HG03520 (cell line): Measurements from ENCODE around the gene ZNRF1.
A peak's percentile ranks its signal among the peaks of the same experiment; 100 is the strongest.
"Not testable (repeated sequence)": the region's sequence is repeated elsewhere in the genome, so short reads cannot be mapped to it uniquely, and the experiment has no call there.

Experiments
- ATAC-seq: cut with Tn5 transposase; IDR thresholded peaks from one replicate; pipeline ENCODE4 v1.9.1; 2021; ENCODE audit warnings: mild to moderate bottlenecking, moderate library complexity; ENCODE audit not compliant: unreplicated experiment

The ZNRF1 gene

DNA sequence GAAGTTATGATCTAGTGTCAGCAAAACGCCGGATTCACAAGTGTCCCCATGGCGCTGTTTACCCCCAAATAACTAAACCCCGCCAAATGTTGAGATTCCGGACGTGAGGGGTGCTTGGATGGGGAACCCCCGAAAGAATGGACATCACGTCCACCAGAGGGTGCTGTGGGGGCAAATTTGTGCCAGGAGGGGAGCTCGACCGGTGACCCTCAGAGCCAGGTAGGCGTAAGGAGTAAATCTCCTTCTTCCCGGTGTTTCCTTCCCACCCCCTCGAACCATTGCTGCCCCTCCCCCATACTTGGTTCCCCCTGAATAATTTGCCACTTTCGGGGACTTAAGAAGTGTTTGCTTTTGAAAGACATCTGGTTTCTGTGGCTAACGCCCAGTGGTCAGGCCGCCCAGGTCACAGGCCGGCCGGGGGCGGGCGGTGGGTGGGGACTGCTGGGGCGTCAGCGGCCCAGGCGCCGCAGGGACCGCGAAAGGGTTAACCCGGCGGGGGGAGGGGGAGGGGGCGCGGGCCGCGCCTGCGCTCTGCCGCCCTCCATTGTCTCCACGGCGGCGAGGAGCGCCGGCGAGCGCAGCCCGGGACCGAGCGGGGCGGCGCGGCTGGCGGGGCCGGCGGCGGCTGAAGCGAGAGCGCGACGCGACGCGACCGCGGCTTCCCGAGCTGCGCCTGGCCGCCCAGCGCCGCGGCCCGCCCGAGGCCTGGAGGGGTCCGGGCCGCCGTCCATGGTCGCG lies at the start of gene ZNRF1:
TSS of gene ZNRF1 (plus strand) at position 544 of the 738 bp plus-strand sequence. CDS start 648 bp downstream, outside the sequence.
- ATAC-seq, result peak; percentile 66

DNA sequence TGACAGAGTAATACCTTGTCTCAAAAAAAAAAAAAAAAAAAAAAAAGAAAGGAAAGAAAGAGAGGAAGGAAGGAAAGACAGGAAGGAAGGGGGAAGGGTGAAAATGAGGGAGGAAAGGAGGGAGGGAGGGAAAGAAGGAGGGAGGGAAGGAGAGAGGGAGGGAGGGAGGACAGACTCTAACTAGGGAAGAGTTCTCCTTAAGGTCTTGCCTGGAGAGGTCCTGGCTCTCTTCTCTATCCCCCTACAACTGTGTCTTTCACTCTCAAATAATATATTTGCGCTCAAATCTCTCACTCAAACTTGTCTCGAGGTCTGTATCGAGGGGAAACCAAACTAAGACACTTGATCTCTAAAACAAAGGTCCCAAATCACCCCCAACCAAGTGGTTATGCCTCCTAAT lies 49.5 kb upstream of the ZNRF1 start:
- ATAC-seq, result no peak

DNA sequence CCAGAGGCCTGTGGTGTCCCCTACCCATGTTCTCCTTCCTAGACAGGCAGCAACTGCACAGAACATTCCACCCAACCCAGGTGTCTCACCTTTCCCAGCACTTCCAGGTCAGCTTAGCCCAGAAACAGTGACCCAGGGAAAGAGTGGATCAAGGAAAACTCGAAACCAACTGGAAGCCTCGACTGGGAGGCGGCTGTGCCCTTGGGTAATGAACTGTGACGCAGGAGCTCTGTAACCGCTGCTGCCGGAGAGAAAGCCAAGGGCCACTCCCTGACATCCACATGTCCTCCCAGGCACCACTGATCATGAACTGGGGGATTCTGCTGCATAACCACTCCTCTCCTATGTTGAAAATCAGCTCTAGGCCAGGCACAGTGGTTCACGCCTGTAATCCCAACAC lies 48.3 kb upstream of the ZNRF1 start:
- no peak for ATAC-seq

DNA sequence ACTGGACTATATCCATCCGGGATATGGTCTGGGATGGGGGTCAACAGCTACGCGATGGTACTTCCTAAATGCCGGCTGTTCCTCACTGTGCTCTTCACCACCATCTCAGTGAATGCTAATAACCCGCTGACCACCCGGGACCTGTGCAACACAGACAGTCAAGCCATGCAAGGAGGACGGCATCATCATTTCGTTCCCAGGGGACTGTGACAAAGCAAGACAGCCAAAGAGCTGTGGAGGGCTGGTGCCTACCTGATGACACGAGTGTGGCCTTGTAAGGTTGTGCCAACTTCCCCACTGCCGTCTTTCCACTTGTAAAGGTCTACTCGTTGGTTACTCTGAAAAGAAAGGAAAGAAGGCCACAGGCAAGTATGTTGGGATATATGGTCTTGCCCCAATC lies 47.6 kb upstream of the ZNRF1 start:
- no peak for ATAC-seq

DNA sequence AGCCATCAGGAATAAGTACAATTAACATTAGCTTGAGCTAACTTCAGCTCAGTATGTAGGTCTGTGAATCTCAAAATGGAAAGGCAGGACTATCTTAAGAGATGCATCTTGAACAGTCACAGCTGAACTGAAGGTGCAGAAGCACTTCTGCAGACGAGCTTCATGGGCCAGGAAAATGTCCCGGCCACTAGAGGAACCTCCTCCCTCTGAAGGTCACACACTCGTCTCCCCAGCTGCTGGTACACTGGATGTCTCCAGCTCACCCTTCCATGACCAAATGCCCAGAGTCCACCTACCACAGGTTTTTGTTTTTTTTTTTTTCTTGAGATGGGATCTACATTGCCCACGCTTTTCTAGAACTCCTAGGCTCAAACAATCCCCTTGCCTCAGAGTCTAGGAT lies 47.1 kb upstream of the ZNRF1 start:
- ATAC-seq, result no peak

DNA sequence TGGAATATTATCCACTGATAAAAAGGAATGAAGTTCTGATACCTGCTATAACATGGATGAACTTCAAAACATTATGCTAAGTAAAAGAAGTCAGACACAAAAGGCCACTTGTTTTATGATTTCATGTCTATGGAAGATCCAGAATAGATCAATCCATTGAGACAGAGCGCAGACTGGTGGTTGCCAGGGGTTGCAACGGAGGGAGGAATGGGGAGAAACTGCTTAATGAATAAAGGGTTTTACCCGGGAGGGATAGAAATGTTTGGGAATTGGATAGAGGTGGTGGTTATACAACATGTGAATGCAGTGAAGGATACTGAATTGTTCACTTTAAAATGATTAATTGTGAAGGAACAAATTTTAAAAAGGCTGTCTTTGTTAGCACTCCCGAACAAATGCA lies 44.1 kb upstream of the ZNRF1 start:
- ATAC-seq, result no peak

DNA sequence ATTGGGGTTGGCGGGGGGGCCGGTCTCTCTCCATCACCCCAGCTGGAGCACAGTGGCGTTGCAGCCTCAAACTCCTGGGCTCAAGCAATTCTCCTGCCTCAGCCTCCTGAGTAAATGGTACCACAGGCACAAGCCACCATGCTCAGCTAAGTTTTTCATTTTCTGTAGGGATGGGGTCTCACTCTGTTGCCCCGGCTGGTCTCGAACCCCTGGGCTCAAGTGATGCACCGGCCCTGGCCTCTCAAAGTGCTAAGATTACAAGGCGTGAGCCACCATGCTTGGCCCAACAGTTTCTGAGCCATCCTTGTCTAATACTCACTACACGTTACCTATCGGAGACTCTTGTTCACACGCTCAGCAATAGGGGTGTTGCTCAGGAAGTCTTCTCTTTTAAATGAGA lies 25.5 kb upstream of the ZNRF1 start:
- ATAC-seq, result no peak

DNA sequence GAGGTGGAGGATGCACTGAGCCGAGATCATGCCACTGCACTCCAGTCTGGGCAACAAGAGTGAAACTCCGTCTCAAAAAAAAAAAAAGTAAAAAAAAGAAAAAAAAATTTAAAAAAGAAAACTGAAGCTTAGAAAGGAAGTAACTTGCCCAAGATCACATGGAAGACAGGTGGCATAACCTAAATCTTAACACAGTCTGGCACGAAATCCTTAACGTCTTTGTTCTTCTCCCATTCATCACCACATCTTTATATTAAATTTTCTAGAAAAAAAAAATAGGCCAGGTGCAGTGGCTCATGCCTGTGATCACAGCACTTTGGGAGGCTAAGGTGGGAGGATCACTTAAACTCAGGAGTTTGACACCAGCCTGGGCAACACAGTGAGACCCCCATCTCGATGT lies 23.2 kb upstream of the ZNRF1 start:
- ATAC-seq, result no peak

DNA sequence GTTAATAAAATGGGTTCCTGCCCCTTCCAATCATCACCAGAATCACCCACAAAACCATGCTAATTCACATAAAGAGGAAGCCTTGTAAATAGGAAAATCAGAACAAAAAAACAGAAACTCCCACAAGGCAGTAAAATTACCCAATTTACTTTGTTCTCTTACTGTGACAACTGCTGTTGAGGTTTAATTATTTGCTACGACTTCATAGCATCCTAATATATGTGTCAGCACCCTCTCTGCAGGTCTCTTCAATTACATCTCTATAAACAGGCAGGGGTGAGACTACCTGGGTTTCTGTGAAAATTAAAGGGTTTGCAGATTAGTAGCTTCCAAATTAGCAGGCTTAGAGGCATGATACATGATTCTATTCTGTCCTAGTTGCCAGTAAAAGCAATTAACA lies 16.6 kb upstream of the ZNRF1 start:
- no peak for ATAC-seq

DNA sequence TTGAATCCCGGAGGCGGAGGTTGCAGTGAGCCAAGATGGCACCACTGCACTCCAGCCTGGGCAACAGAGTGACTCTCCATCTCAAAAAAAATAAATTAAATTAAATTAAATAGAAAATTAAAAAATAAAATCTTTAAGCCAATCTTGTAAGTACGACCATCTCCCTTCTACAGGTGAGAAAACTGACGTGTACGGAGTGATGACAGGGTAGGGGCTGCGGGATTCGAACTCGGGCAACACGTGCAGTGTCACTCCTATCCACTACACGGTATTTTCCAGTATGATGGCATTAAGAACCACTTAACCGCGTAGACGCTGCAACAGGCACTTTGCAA lies 14.7 kb upstream of the ZNRF1 start:
- no peak for ATAC-seq

DNA sequence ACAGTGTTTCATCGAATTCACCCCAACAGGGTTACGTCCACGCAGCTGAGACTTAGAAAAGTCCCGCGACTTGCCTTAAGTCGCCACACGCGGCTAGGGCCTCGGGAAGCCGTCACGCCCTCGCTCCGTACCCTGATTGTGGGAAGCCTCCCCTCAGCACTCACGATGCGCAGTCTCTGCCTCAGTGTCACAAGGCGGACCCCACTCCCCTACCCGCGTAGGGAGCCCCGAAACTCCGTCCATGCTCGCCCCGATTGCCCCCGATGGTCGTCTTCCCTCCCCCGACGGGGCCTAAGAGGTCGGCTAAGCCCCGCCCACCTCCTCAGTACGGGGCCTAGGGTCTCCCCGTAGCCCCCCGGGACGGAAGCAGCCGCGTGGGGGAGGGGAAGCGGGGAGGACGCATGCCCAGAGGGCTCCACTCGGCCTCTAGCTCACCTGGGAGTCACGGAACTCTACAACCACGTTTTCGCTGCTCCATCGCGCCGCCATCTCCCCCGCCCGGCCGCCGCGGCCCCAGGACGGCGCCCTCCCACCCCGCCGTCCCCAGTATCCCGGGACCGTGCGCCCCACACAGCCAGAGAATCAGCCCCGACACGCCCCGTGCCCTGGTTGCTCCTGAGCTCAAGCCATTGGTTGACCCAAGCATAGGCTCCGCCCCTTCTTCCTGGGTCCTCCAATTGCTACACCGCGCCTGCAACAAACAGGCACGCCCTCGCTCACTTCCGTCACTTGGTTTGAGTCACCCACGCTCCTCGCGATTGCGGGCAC lies 14.1 kb upstream of the ZNRF1 start, which contains the start of gene WDR59:
TSS of gene WDR59 (minus strand) at position 595 of the 768 bp plus-strand sequence. CDS start at position 489, 106 bp downstream.
- peak; percentile 99 for ATAC-seq

DNA sequence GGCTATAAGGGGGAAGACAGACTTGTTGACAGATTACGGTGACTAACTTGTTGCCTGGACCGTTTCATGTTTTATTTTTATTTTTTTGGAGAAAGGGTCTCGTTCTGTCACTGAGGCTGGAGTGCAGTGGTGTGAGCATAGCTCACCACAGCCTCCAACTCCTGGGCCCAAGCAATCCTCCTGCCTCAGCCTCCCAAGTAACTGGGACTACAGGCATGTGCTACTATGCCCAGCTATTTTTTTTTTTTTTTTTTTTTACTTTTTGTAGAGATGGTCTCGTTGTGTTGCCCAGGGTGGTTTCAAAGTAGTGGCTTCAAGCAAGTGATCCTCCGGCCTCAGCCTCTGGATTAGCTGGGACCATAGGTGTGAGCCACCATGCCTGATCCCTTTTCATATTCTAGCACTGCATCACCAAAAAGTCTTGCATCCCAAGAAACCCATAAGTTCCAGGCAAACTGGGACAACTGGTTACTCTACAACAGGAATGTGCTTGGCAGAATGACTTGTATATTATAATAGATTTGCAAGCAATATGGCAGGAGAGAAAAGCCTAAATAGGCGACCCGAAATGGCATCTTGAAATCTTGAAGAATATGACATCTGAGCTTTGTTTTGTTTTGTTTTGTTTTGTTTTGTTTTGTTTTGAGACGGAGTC lies 11.7 kb upstream of the ZNRF1 start:
- no peak for ATAC-seq

DNA sequence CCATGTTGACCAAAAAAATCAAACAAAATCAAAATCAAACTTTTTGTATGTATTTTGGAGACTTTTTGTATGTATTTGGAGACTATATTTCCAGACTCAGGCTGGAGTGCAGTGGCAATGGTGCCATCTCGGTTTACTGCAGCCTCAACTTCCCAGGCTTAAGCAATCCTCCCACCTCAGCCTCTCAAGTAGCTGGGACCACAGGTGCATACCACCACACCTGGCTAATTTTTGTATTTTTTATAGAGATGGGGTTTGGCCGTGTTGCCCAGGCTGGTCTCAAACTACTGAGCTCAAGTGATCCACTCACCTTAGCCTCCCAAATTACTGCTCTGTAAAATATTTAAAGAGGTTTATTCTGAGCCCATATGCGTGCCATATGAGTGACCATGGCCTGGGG lies 9.0 kb upstream of the ZNRF1 start:
- not testable (repeated sequence) for ATAC-seq

DNA sequence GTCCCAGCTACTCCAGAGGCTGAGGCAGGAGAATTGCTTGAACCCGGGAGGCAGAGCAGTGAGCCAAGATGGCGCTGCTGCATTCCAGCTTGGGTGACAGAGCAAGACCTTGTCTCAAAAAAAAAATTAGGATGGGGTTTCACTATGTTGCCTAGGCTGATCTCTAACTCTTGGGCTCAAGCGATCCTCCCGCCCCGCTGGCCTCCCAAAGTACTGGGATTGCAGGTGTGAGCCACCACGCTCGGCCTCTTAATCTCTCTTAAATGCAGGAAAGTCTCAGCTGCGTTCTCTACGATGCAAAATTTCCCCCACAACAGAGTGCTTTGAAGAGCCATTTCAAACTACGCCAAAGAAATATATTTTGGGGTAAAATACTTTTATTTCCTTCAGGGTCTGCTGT lies 8.0 kb upstream of the ZNRF1 start:
- no peak for ATAC-seq

DNA sequence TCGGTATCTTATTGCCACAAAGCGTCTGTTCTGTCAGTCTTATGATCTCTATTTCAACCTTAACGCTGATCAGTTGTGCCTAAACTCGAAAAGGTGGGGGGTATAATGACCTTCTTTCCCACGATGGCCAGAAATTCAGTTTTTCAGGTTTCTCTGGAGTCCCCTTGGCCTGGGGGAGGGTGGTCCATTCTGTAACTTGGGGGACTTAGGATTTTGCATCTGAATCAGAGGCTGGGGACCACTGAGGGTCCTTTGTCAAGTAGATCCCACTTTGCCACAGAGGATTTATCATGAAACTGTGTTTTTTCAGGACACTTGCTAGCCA lies 7.6 kb upstream of the ZNRF1 start:
- ATAC-seq, result no peak

DNA sequence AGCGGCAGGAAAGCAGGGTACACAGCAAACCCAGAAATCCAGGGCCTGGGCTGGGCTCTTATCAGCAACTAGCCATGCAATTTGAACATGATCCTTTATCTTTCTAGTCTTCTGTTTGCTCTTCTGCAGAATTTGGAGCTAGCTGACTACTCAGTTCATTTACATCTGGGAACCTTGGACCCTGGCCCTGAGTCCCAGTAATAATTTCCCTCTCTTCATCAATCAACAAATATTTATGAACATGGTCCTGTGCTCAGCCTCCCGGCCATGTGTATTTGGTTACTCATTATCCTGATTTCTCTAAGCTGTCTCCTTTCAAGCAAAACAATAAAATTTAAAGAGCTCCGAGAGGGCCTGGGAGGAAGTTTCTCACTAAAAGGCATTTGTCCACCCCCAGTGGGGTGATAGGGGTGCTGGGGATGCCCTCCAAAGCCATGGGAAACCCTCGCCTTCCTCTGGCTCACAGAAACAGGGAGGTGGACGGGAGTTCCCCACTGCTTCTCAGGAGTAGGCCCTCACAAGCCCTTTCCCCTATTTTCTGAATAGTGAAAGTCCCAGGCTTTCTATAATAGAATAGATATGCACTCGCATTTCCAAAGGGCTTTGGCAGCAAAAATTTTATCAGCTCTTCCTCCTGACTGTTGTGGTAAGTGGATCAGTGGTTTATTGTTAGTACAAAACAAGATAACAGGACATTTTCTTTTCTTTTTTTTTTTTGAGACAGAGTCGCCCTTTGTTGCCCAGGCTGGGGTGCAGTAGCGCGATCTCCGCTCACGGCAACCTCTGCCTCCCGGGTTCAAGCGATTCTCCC lies 7.0 kb upstream of the ZNRF1 start:
- no peak for ATAC-seq

DNA sequence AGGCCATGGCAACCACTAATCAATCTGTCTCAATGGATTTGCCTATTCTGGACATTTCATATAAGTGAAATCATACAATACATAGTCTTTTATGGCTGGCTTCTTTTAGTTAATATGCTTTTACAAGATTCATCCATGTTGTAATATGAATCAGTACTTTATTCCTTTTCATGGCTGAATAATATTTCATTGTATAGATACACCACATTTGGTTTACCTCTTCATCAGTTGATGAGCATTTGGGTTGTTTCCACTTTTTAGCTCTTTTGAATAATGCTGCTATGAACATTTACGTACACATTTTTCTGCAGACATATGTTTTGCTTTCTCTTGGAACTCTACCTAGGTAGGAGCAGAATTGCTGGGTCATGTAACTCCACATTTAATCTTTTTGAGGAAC lies 2.8 kb upstream of the ZNRF1 start:
- ATAC-seq, result no peak

DNA sequence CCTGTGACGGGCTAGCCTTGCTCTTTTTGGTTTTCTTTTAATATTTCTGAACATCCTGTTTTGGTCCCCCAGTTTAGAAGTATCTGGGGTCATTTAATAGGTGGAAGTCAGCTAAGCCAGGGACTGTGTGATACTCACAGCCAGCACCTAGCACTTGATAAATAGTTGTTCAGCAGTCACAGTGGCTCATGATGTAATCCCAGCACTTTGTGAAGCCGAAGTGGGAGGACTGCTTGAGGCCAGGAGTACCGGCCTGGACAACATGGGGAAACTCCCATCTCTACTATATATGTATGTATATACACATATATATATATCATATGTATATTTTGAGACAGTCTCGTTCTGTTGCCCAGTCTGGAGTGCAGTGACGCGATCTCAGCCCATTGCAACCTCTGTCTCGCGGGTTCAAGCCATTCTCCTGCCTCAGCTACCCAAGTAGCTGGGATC lies 1.8 kb upstream of the ZNRF1 start:
- ATAC-seq, result no peak

DNA sequence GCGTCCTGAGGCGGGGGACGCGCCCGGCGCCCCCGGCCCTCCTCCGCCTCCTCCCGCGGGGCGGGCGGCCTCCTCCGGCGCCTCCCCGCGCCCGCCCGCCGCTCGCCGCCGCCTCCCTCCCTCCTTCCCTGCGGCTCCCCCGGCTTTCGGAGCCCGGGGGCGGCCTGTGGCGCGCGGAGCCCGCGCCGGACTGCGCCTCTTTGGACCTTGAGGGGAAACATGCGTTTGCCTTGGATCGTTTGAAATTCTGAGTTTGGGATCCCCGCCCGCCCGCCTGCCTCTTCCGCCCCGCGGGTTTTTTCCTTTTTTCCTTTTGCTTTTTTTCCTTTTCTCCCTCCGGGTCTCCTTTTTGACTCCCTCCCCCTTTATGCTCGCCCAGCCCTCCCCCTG lies 390 bp downstream of the ZNRF1 start:
- ATAC-seq, result peak; percentile 15

DNA sequence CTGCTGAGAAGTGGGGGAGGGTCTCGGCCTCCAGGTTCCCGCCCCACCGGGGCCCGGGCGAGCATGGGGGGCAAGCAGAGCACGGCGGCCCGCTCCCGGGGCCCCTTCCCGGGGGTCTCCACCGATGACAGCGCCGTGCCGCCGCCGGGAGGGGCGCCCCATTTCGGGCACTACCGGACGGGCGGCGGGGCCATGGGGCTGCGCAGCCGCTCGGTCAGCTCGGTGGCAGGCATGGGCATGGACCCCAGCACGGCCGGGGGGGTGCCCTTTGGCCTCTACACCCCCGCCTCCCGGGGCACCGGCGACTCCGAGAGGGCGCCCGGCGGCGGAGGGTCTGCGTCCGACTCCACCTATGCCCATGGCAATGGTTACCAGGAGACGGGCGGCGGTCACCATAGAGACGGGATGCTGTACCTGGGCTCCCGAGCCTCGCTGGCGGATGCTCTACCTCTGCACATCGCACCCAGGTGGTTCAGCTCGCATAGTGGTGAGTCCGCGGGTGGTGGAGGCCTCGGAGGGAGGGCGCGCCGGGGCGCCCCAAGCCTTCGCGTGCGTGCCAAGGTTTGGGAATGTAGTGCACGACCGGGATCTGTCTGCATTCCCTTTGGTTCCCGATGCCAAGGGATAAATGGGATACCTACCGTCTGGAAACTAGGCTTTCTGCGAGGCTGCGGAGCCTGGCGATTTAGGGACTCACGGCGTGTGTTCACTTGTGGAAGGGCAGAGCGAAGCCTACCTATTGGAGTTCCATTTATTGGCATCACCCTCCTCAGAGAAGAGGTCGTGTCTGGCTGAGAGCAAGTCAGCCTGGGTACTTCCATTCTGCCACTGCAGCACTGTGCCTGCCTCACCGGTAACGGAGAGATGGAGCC lies 1.0 kb downstream of the ZNRF1 start:
- peak; percentile 34 for ATAC-seq
